ENCODE results near the gene SLC3A2.

Gene SLC3A2

GRCh38 chr11:62876712-62877111, 4.0 kb upstream of the SLC3A2 start:
- no peak overlapping the region for H3K9ac ChIP-seq
- no peak overlapping the region for H3K4me2 ChIP-seq (ENCODE audit: low read length)
- no peak overlapping the region for H3K27ac ChIP-seq
- H3K4me1 ChIP-seq: peaks cover 5% of the 10 kb centered on the region
- no peak overlapping the region for H2AFZ ChIP-seq
- H3K36me3 ChIP-seq (ENCODE audit: control insufficient read depth, insufficient read depth, low read length): no peaks in the 10 kb centered on the region
- no peaks in the 10 kb centered on the region for H3K79me2 ChIP-seq
- H3K9me3 ChIP-seq (ENCODE audit: control insufficient read depth, low read length): no peaks in the 10 kb centered on the region
- TF ChIP-seq, protein P1, sequence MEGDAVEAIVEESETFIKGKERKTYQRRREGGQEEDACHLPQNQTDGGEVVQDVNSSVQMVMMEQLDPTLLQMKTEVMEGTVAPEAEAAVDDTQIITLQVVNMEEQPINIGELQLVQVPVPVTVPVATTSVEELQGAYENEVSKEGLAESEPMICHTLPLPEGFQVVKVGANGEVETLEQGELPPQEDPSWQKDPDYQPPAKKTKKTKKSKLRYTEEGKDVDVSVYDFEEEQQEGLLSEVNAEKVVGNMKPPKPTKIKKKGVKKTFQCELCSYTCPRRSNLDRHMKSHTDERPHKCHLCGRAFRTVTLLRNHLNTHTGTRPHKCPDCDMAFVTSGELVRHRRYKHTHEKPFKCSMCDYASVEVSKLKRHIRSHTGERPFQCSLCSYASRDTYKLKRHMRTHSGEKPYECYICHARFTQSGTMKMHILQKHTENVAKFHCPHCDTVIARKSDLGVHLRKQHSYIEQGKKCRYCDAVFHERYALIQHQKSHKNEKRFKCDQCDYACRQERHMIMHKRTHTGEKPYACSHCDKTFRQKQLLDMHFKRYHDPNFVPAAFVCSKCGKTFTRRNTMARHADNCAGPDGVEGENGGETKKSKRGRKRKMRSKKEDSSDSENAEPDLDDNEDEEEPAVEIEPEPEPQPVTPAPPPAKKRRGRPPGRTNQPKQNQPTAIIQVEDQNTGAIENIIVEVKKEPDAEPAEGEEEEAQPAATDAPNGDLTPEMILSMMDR (IDR thresholded peaks at IDR 0.05): no peak
- H3K4me3 ChIP-seq (ENCODE audit: low read depth, low read length): no peak overlapping the region
- no peaks in the 10 kb centered on the region for H3K27me3 ChIP-seq (ENCODE audit: control insufficient read depth, insufficient read depth, low read length)

DNA sequence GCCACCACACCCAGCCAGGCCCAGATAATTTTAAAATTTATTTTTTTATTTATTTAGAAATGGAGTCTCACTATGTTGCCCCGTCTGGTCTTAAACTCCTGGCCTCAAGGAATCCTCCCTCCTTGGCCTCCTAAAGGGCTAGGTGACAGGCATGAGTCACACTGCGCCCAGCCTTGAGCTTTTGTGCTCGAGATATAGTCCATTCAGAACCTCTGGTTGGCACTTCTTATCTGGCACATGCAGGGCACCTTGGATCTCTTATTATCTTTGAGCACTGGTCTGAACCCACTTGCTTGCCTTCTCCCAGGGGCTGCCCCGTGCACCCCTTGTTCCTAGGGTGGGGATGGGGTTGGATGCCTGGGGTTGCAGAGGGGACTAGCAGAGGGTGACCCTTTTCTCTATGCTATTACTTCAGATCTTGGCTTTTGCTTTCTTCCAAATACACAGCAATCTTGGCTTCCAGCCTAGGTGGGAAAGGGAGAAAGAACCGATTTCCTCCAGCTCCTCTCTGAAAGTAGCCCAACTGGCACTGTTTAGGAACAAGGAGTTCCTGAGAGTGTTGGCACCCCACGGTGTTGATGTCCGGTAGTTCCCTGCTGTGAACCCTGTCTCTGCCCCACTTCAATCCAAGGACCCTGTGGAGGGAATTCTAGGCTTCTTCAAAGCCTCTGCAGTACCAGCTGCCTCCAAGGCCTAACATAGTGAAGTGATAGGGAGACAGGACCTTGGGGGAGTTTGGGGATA, 1.3 kb upstream of the SLC3A2 start:
- H3K9ac ChIP-seq: no peak overlapping the region
- H3K4me3 ChIP-seq (ENCODE audit: low read depth, low read length): peak overlapping the region; percentile 91
- TF ChIP-seq, protein P1 (IDR thresholded peaks at IDR 0.05): no peak

DNA sequence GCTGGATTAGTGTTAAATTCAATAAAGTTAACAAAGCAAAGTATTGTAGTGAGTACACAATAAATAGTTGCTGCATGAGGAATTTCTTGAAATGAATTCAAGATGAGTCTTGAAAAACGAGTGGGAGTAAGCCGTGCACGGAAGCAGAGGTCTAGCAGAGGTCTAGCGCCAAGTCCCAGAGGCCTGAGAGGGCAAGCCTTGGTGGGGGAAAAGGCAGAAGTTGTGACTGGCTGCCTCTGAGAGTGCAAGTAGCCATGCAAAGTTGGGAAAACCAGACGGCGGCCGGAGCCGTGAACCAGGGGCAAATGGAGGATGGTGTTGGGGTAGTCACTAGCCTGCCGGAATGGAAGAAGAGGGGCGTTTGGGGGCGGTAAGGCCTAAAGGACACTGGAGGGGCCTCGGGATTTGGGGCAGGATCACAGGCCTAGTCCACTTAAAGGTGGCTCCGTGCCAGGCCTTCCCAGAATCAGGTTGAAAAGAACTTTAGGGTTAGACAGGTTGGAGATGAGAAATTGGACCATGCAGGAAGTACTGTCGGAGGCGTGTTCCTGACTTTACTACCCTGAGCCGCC, 379 bp upstream of the SLC3A2 start:
- peak overlapping the region; percentile 96 for H2AFZ ChIP-seq
- H3K4me2 ChIP-seq (ENCODE audit: low read length): peak overlapping the region; percentile 96
- TF ChIP-seq, protein P1 (IDR thresholded peaks at IDR 0.05): no peak
- H3K36me3 ChIP-seq (ENCODE audit: control insufficient read depth, insufficient read depth, low read length): no peaks in the 10 kb centered on the region
- no peaks in the 10 kb centered on the region for H3K27me3 ChIP-seq (ENCODE audit: control insufficient read depth, insufficient read depth, low read length)
- peaks cover 5% of the 10 kb centered on the region for H3K4me1 ChIP-seq
- H3K9me3 ChIP-seq (ENCODE audit: control insufficient read depth, low read length): no peaks in the 10 kb centered on the region
- H3K79me2 ChIP-seq: no peaks in the 10 kb centered on the region
- peak overlapping the region; percentile 91 for H3K4me3 ChIP-seq (ENCODE audit: low read depth, low read length)
- no peak overlapping the region for H3K9ac ChIP-seq
- H3K27ac ChIP-seq: peak overlapping the region; percentile 96

More for the DNA sequence above, 1.3 kb upstream of the SLC3A2 start:
- H2AFZ ChIP-seq: peak overlapping the region; percentile 96
- no peaks in the 10 kb centered on the region for H3K79me2 ChIP-seq
- H3K4me2 ChIP-seq (ENCODE audit: low read length): peak overlapping the region; percentile 96
- no peaks in the 10 kb centered on the region for H3K9me3 ChIP-seq (ENCODE audit: control insufficient read depth, low read length)
- no peaks in the 10 kb centered on the region for H3K36me3 ChIP-seq (ENCODE audit: control insufficient read depth, insufficient read depth, low read length)
- peak overlapping the region; percentile 96 for H3K27ac ChIP-seq
- no peaks in the 10 kb centered on the region for H3K27me3 ChIP-seq (ENCODE audit: control insufficient read depth, insufficient read depth, low read length)
- H3K4me1 ChIP-seq: peaks cover 5% of the 10 kb centered on the region

DNA sequence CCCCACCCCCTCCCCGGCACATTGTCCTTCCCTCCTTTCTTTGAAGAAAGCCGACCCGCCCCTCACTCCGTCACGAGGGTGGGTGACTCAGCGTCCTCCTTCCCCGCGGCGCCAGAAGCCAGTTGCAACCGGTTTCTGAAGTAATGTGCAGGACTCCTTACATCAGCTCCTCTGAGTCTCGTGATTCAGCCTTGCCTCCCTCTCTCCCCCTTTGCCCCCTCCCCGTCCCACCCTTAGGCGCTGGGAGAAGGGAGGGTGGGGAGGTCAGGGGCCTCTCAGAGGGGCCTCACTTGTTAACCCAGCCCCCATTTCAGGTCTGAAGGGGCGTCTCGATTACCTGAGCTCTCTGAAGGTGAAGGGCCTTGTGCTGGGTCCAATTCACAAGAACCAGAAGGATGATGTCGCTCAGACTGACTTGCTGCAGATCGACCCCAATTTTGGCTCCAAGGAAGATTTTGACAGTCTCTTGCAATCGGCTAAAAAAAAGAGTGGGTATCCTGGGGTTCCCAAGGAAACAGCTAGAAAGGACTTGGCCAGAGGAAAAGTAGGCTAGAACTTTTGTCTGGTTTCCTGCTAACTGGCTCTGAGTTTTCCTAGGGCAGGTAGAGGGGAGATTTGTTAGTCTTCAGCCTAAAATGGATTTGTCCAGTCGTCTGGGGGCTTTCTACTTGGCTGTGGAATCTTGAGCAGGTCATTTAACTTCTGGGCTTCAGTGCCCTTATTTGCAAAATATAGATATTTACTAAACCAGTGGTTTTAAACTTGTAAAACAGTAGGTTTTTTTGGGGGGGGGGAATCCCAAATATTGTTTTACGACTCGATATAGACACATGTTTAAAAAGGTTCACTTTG, 1.1 kb downstream of the SLC3A2 start:
- Histone ChIP-seq H3K4me1 (peaks cover 5% of the 10 kb centered on the region), H3K36me3 (ENCODE audit: control insufficient read depth, insufficient read depth, low read length) (no peaks in the 10 kb centered on the region)

More for the DNA sequence above, 1.1 kb downstream of the SLC3A2 start:
- Histone ChIP-seq H3K9me3 (ENCODE audit: control insufficient read depth, low read length) (no peaks in the 10 kb centered on the region), H3K4me2 (ENCODE audit: low read length) (peak overlapping the region; percentile 96), H3K4me3 (ENCODE audit: low read depth, low read length) (peak overlapping the region; percentile 91), H3K27me3 (ENCODE audit: control insufficient read depth, insufficient read depth, low read length) (no peaks in the 10 kb centered on the region), H3K27ac (peak overlapping the region; percentile 96), H3K9ac (no peak overlapping the region), H2AFZ (peak overlapping the region; percentile 96), H3K79me2 (no peaks in the 10 kb centered on the region)
- TF ChIP-seq, protein P1 (IDR thresholded peaks at IDR 0.05): no peak

Measured in parathyroid adenoma (tissue), 2 donors.